B cell (primary cell): ENCODE data around the gene ANKRD11. TPM values are rescaled to one million over a fixed set of nuclear protein-coding genes. Genes with fewer than 3 reads are reported as not detected.

Experiments used
- ATAC-seq: fragments of 200-7000 bp; cut with Tn5 transposase; one replicate; pipeline ENCODE4 v1.10.0; 2021; ENCODE audit warnings: low read depth, mild to moderate bottlenecking, moderate number of reproducible peaks, moderate library complexity
- CTCF ChIA-PET: fragments of 350-600 bp; sonication (Branson Sonifier 250); formaldehyde crosslinking; loops from one replicate; lab custom pipeline; 2021; ENCODE audit warnings: antibody characterized with exemption, inconsistent platforms; lab: Charles Lee
- POLR2A ChIA-PET: fragments of 350-600 bp; sonication (Branson Sonifier 250); formaldehyde crosslinking; loops from one replicate; lab custom pipeline; 2021; ENCODE audit warnings: antibody characterized with exemption; lab: Charles Lee
- DNase-seq: peaks from one replicate; pipeline ENCODE4 v3.0.0; 2013
- H2AFZ ChIP-seq: 2 replicates; pipeline ENCODE4 v1.6.1; 2012; ENCODE audit warnings: mild to moderate bottlenecking, low read depth, low read length; ENCODE audit not compliant: insufficient read depth, poor library complexity, severe bottlenecking
- H3K27ac ChIP-seq, 2 donors: 1 replicate in 1 of 2; 2 replicates in 1 of 2; pipeline ENCODE4 v1.5.1; 2012 to 2013; ENCODE audit warnings: low read length in 2 of 2, mild to moderate bottlenecking in 2 of 2, moderate library complexity in 1 of 2
- H3K27me3 ChIP-seq, 4 experiments: fragments of 200-600 bp in 1 of 4; sonication (generic) in 1 of 4; replicated peaks in 1 of 4; 1 replicate in 2 of 4; 2 replicates in 2 of 4; pipeline versions ENCODE4 v1.6.1 to v1.7.0; 2013 to 2016; ENCODE audit warnings: low read length in 3 of 4, mild to moderate bottlenecking in 2 of 4, mixed read lengths in 1 of 4, moderate library complexity in 1 of 4; ENCODE audit not compliant: insufficient read depth in 4 of 4, control insufficient read depth in 3 of 4; ENCODE audit errors: control extremely low read depth in 1 of 4
- H3K36me3 ChIP-seq, 2 experiments: replicated peaks in 1 of 2; 1 replicate in 1 of 2; 2 replicates in 1 of 2; pipeline versions ENCODE4 v1.6.1 to v1.7.1; 2013; ENCODE audit warnings: low read length in 1 of 2; ENCODE audit not compliant: insufficient read depth in 2 of 2, control insufficient read depth in 1 of 2; ENCODE audit errors: control extremely low read depth in 1 of 2, extremely low read depth in 1 of 2
- H3K4me1 ChIP-seq, 2 donors: fragments of 200-600 bp in 1 of 2; sonication (generic) in 1 of 2; 1 replicate in 1 of 2; 2 replicates in 1 of 2; pipeline versions ENCODE4 v1.5.1 to v1.6.1; 2013 to 2017; ENCODE audit warnings: low read length in 2 of 2; ENCODE audit not compliant: control insufficient read depth in 2 of 2, insufficient read depth in 2 of 2
- H3K4me2 ChIP-seq: replicated peaks from 2 replicates; pipeline ENCODE3; 2012; ENCODE audit warnings: mild to moderate bottlenecking, low read depth, low read length; ENCODE audit not compliant: poor library complexity, severe bottlenecking
- H3K4me3 ChIP-seq, 5 experiments: fragments of 200-600 bp in 1 of 5; sonication (generic) in 1 of 5; 1 replicate in 3 of 5; 2 replicates in 2 of 5; pipeline versions ENCODE4 v1.5.1 to v1.7.0; 2011 to 2016; ENCODE audit warnings: low read length in 4 of 5, mild to moderate bottlenecking in 4 of 5, low read depth in 2 of 5, control low read depth in 1 of 5, moderate library complexity in 1 of 5; ENCODE audit not compliant: insufficient read depth in 1 of 5; ENCODE audit errors: control extremely low read depth in 1 of 5, extremely low read depth in 1 of 5
- H3K79me2 ChIP-seq: fragments of 200-600 bp; sonication (generic); one replicate; pipeline ENCODE4 v1.6.0; 2016; ENCODE audit warnings: low read length; ENCODE audit not compliant: control insufficient read depth, insufficient read depth
- H3K9ac ChIP-seq: fragments of 200-600 bp; sonication (generic); 2 replicates; pipeline ENCODE4 v1.6.1; 2017; ENCODE audit warnings: mild to moderate bottlenecking, low read length, moderate library complexity
- H3K9me3 ChIP-seq, 3 donors: one replicate each; pipeline versions ENCODE4 v1.6.1 to v1.7.1; 2013; ENCODE audit warnings: low read length in 2 of 3; ENCODE audit not compliant: control insufficient read depth in 2 of 3, insufficient read depth in 1 of 3; ENCODE audit errors: control extremely low read depth in 1 of 3
- H4K20me1 ChIP-seq: 2 replicates; pipeline ENCODE4 v1.6.0; 2012; ENCODE audit warnings: mild to moderate bottlenecking, low read length; ENCODE audit not compliant: insufficient read depth, control insufficient read depth, poor library complexity, severe bottlenecking
- H3K27ac Mint-ChIP-seq: one replicate; pipeline ENCODE4 v1.8.0; 2021; ENCODE audit warnings: mixed read lengths
- H3K27me3 Mint-ChIP-seq: one replicate; pipeline ENCODE4 v1.8.0; 2021; ENCODE audit warnings: mixed read lengths
- H3K4me1 Mint-ChIP-seq: one replicate; pipeline ENCODE4 v1.8.0; 2021; ENCODE audit warnings: mixed read lengths
- H3K4me3 Mint-ChIP-seq: one replicate; pipeline ENCODE4 v1.8.0; 2021; ENCODE audit warnings: mixed read lengths
- H3K9me3 Mint-ChIP-seq: one replicate; pipeline ENCODE4 v1.8.0; 2022; ENCODE audit warnings: mixed read lengths; ENCODE audit not compliant: insufficient read depth
- CTCF ChIP-seq: fragments of 200-600 bp; IDR thresholded peaks from one replicate; pipeline ENCODE4 v1.8.0; 2022; ENCODE audit warnings: antibody characterized with exemption, mild to moderate bottlenecking
- EZH2 ChIP-seq: IDR thresholded peaks from 2 replicates; pipeline ENCODE4 v1.6.1; 2012; ENCODE audit warnings: borderline replicate concordance, low read depth, mild to moderate bottlenecking, moderate library complexity, low read length; ENCODE audit not compliant: insufficient read depth, poor library complexity, severe bottlenecking
- WGBS: methylation state at CpG from one replicate; pipeline ENCODE4 v1.1.5; 2013; ENCODE audit warnings: missing lambda C conversion rate; ENCODE audit not compliant: insufficient coverage; 5-methylcytosine and 5-hydroxymethylcytosine counted together
- intact Hi-C: fragments of 100-400 bp; cut with micrococcal nuclease; formaldehyde crosslinking; loops from one replicate; pipeline ENCODE4 v1.10.0; 2022
- polyA plus RNA-seq: library from polyadenylated mRNA; depleted of rRNA; stranded (reverse); fragments of >200 nt; gene quantifications from 2 replicates; pipeline ENCODE4 v1.2.3, GENCODE V29; 2012
- total RNA-seq, 2 donors: library from RNA; stranded (reverse); fragments of 120-200 nt in 1 of 2; gene quantifications; 1 replicate in 1 of 2; 2 replicates in 1 of 2; pipeline versions ENCODE4 v1.2.3 to v1.2.4, GENCODE V29; 2013 to 2022

ANKRD11 gene
- total and polyA plus RNA-seq, 2 donors (not counting 1 experiment from before 2014, with no cell fraction given) = 67.9 to 314 TPM

DNA sequence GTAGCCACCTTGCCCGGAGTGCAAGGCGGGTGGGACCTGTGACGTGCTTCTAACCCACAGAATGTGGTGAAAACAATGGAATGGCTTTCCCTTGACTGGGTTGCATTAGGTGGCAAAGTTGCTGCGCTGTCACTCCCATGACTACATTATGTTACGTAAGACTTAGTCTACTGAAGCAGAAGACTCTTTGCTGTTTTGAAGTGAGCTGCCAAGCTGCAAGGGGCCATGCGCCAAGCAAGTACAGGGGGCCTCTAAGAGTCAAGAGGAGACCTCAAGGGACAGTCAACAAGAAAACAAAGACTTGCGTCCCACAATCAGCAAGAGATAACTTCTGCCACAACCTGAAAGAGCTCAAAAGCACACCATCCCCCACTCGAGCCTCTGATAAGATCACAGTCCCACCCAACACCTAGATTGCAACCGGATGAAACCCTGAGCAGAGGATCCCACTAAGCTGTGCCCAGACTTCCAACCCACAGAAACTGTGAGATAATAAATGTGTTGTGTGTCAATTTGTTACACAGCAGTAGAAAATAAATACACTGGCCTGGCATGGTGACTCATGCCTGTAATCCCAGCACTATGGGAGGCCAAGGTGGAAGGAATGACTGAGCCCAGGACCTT lies 16.5 kb downstream of the ANKRD11 start:
- H3K4me2 ChIP-seq = no peak overlapping the region
- H3K36me3 ChIP-seq = no peaks in the 10 kb centered on the region
- no peaks in the 10 kb centered on the region for H3K9me3 ChIP-seq
- H3K4me1 Mint-ChIP-seq = peaks cover 81% of the 10 kb centered on the region
- no peak overlapping the region for H2AFZ ChIP-seq
- H3K27me3 Mint-ChIP-seq = no peaks in the 10 kb centered on the region
- 100% methylated on average over 4 of the region's 9 CpGs for WGBS
- H3K27ac Mint-ChIP-seq = no peak overlapping the region
- no peak overlapping the region for H3K9ac ChIP-seq
- no peak overlapping the region for H3K4me3 ChIP-seq
- H3K27me3 ChIP-seq = no peaks in the 10 kb centered on the region
- no peak overlapping the region for H3K4me3 Mint-ChIP-seq
- POLR2A ChIA-PET = no interaction called here
- DNase-seq (no peak), ATAC-seq (no peak)
- intact Hi-C loops = no loop called here
- no peaks in the 10 kb centered on the region for H3K9me3 Mint-ChIP-seq
- peaks cover 99% of the 10 kb centered on the region for H4K20me1 ChIP-seq
- TF ChIP-seq EZH2 (no peak), CTCF (no peak)
- peaks cover 100% of the 10 kb centered on the region for H3K79me2 ChIP-seq
- H3K4me1 ChIP-seq = peaks cover 53 to 78% of the 10 kb centered on the region in 2 donors
- no peak overlapping the region for H3K27ac ChIP-seq
- CTCF ChIA-PET = no interaction called here

DNA sequence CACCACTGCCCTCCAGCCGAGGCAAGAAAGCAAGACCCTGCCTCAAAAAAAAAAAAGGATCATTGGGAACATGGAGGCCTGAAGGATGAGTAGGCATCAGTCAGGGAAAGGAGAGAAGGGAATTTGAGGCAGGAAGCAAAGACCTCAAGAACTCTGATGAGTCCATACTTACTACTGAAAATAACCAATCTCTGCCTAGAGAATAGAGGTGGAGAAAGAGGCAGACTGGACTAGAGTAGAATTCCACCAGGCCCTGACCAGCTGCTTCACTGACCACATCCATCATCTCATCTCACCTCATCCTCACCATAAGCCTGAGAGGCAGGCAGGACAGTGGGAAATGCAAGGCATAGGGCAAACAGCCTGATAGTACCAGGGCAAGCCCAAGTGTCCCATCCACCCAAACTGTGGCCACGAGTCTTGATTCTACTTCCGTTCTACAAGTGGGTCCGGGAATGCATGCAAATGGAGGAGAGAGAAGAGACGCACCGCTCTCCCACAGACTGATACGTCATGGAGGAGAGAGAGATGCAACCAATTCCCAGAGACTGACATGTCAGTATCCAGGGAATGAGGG lies 17.1 kb downstream of the ANKRD11 start:
- no peak overlapping the region for H3K4me2 ChIP-seq
- no peaks in the 10 kb centered on the region for H3K36me3 ChIP-seq
- H3K27ac Mint-ChIP-seq = no peak overlapping the region
- peaks cover 99% of the 10 kb centered on the region for H4K20me1 ChIP-seq
- ATAC-seq (no peak), DNase-seq (no peak)
- peaks cover 47 to 71% of the 10 kb centered on the region in 2 donors for H3K4me1 ChIP-seq
- no peaks in the 10 kb centered on the region for H3K9me3 ChIP-seq
- WGBS = 100% methylated on average over 5 of the region's 7 CpGs
- TF ChIP-seq EZH2 (no peak), CTCF (no peak)
- H3K4me3 Mint-ChIP-seq = no peak overlapping the region
- H3K27me3 Mint-ChIP-seq = no peaks in the 10 kb centered on the region
- no peaks in the 10 kb centered on the region for H3K27me3 ChIP-seq
- CTCF ChIA-PET = interaction anchor here (1.5 kb wide), 1 partner anchor 138 kb away, joined by 3 read pairs; no protein-coding TSS in a partner anchor
- H3K4me3 ChIP-seq = no peak overlapping the region
- H3K27ac ChIP-seq = no peak overlapping the region
- no peak overlapping the region for H3K9ac ChIP-seq
- H3K79me2 ChIP-seq = peaks cover 100% of the 10 kb centered on the region
- H3K9me3 Mint-ChIP-seq = no peaks in the 10 kb centered on the region
- POLR2A ChIA-PET = no interaction called here
- intact Hi-C loops = no loop called here
- H3K4me1 Mint-ChIP-seq = peaks cover 76% of the 10 kb centered on the region
- no peak overlapping the region for H2AFZ ChIP-seq
